ENCODE results near the gene UQCRH. TPM values are rescaled to one million over a fixed set of nuclear protein-coding genes. Genes with fewer than 3 reads are reported as not detected.
"Not testable (repeated sequence)": the region's sequence is repeated elsewhere in the genome, so short reads cannot be mapped to it uniquely, and the experiment has no call there.

The UQCRH gene
- total and polyA plus RNA-seq, 8 donors, result 172 to 370 (median 333) TPM

DNA sequence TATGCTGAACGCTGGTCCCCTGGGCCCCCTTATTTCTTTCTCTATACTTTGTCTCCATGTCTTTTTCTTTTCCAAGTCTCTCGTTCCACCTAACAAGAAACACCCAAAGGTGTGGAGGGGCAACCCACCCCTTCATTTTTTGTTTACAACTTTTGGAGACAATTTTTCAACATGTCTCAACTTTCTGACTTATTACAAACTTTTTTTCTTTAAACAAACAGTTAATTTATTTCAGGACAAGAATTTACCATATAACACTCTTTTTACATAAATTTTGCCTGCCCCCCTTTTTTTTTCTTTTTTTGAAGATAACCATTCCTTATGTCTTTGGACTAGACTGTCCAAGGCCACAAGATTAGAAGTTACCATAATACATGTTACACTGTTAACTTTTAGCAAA, 26.9 kb downstream of the UQCRH start:
- H3K27ac ChIP-seq; ATAC-seq; H3K27me3 ChIP-seq; H3K9me3 ChIP-seq; H3K36me3 ChIP-seq; H3K4me3 ChIP-seq; H3K4me1 ChIP-seq; DNase-seq; intact Hi-C loops (cut with DNase I): not testable (repeated sequence)

DNA sequence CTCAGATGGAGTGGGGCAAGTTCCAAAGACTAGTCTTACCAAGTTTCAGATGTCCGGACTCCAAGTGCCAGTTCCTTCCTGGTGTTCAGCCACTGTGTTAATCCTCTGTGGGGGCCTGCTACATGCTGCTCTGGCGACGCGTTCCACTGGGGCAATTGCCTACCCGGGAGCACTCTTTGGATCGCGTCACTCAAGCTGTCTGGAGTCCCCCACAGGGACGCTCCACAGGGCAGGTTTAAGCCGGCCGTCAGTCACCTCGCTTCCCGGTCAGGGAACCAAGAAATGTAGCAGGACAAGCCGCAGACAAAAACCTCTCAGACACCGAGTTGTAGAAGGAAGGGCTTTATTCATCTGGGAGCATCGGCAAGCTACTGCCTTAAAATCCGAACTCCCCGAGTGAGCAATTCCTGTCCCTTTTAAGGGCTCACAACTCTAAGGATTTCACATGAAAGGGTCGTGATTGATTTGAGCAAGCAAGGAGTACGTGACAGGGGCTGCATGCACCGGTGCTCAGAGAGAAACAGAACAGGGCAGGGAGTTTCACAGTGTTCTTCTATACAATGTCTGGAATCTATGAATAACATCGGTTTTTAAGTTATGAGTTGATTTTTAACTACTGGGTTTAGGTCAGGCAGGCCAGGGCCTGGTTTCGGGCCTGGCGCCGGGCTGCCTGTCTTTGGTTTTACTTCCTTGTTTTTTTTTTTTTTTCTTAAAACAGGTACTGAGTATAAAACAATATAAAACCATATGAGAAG, 28.5 kb downstream of the UQCRH start:
- H3K4me1 ChIP-seq; intact Hi-C loops (cut with DNase I); ATAC-seq; DNase-seq; H3K36me3 ChIP-seq; H3K9me3 ChIP-seq; H3K27ac ChIP-seq; H3K4me3 ChIP-seq; H3K27me3 ChIP-seq: not testable (repeated sequence)

DNA sequence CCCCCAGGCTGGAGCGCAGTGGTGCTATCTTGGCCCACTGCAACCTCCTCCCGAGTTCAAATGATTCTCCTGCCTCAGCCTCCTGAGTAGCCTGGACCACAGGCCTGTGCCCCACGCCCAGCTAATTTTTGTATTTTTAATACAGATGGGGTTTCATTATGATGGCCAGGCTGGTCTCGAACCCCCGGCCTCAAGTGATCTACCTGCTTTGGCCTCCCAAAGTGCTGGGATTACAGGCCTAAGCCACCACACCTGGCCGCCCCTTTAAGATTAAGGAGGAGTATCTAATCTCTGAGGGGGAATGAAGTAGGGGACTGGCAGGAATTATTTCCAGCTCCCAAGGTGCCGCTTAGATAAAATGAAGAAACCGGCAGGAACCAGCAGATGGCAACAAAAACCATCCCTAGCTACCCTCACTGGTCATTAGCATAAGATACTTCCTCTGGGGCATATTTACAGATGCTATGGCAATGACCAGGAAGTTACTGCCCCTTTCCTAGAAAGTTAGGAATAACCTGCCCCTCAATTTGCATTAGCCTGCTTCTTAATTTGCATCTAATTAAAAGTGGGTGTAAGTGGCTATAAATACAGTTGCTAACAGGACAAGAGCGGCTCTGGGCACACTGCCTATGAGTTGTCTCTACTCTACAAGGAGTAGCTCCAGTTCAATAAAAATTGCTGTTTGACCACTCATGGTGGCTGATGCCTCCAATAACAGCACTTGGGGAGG, 30.0 kb downstream of the UQCRH start:
- no peak overlapping the region for H3K4me3 ChIP-seq
- DNase-seq, result no peak
- no peaks in the 10 kb centered on the region for H3K4me1 ChIP-seq
- H3K27me3 ChIP-seq, result no peaks in the 10 kb centered on the region
- no peak overlapping the region for H3K27ac ChIP-seq
- intact Hi-C loops (cut with DNase I), result no loop called here
- TF ChIP-seq, protein P1, sequence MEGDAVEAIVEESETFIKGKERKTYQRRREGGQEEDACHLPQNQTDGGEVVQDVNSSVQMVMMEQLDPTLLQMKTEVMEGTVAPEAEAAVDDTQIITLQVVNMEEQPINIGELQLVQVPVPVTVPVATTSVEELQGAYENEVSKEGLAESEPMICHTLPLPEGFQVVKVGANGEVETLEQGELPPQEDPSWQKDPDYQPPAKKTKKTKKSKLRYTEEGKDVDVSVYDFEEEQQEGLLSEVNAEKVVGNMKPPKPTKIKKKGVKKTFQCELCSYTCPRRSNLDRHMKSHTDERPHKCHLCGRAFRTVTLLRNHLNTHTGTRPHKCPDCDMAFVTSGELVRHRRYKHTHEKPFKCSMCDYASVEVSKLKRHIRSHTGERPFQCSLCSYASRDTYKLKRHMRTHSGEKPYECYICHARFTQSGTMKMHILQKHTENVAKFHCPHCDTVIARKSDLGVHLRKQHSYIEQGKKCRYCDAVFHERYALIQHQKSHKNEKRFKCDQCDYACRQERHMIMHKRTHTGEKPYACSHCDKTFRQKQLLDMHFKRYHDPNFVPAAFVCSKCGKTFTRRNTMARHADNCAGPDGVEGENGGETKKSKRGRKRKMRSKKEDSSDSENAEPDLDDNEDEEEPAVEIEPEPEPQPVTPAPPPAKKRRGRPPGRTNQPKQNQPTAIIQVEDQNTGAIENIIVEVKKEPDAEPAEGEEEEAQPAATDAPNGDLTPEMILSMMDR (IDR thresholded peaks at IDR 0.05), result no peak
- H3K9me3 ChIP-seq, result no peaks in the 10 kb centered on the region
- peak; percentile 70 for ATAC-seq
- H3K36me3 ChIP-seq, result no peaks in the 10 kb centered on the region

DNA sequence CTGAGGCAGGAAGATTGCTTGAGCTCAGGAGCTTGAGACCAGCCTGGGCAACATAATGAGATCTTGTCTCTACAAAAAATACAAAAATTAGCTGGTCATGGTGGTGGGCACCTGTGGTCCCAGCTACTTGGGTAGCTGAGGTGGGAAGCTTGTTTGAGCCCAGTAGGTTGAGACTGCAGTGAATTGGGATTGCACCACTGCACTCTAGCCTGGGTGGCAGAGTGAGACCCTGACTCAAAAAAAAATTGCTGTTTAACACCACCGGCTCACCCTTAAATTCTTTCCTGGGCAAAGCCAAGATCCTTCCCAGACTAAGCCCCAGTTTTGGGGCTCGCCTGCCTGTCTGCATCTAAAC, 30.5 kb downstream of the UQCRH start:
- intact Hi-C loops (cut with DNase I), result no loop called here
- TF ChIP-seq, protein P1 (IDR thresholded peaks at IDR 0.05), result no peak
- no peak for DNase-seq

DNA sequence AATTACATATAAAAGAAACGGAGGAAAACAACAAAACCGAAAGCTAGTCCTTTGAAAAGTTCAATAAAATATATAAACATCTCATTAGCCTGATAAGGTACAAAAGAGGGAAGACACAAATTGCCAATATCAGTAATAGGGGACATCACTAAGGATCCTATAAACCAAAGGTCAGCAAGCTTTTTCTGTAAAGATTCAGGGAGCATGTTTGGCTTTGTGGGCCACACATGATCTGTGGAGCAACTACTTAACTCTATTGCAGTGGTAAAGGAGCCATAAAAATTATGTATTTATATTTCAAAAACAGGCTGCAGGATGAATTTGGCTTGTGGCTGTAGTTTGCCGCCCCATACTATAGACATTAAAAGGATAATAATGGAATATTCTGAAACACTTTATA, 31.6 kb downstream of the UQCRH start:
- no peaks in the 10 kb centered on the region for H3K36me3 ChIP-seq
- no peaks in the 10 kb centered on the region for H3K9me3 ChIP-seq
- H3K4me1 ChIP-seq, result peaks cover 0 to 7% of the 10 kb centered on the region in 2 donors
- ATAC-seq, result no peak
- H3K27me3 ChIP-seq, result no peaks in the 10 kb centered on the region
- TF ChIP-seq, protein P1 (IDR thresholded peaks at IDR 0.05), result no peak
- DNase-seq, result no peak
- intact Hi-C loops (cut with DNase I), result no loop called here
- no peak overlapping the region for H3K27ac ChIP-seq
- no peak overlapping the region for H3K4me3 ChIP-seq

More for the DNA sequence above, 30.5 kb downstream of the UQCRH start:
- H3K27ac ChIP-seq, result no peak overlapping the region
- no peak for ATAC-seq
- H3K27me3 ChIP-seq, result no peaks in the 10 kb centered on the region
- H3K4me1 ChIP-seq, result no peaks in the 10 kb centered on the region
- H3K9me3 ChIP-seq, result no peaks in the 10 kb centered on the region
- H3K4me3 ChIP-seq, result no peak overlapping the region
- H3K36me3 ChIP-seq, result no peaks in the 10 kb centered on the region

DNA sequence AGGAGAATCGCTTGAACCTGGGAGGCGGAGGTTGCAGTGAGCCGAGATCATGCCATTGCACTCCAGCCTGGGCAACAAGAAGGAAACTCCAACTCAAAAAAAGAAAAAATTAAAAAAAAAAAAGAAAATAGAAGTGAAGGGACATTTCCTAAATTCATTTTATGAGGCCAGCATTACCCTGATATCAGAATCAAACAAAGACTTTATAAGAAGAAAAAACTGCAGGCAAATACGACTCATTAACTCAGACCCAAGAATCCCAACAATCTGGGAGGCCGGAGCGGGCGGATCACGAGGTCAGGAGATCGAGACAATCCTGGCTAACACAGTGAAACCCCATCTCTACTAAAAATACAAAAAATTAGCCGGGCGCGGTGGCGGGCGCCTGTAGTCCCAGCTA, 33.9 kb downstream of the UQCRH start:
- intact Hi-C loops (cut with DNase I); ATAC-seq; H3K9me3 ChIP-seq; H3K36me3 ChIP-seq; H3K27ac ChIP-seq; DNase-seq; H3K4me3 ChIP-seq; H3K27me3 ChIP-seq: not testable (repeated sequence)
- peaks cover 0 to 21% of the 10 kb centered on the region in 2 donors for H3K4me1 ChIP-seq
